Aorta (tissue), 5 donors: ENCODE data around the gene OR2B6. TPM values are rescaled to one million over a fixed set of nuclear protein-coding genes. Genes with fewer than 3 reads are reported as not detected.
"Not testable (repeated sequence)": the region's sequence is repeated elsewhere in the genome, so short reads cannot be mapped to it uniquely, and the experiment has no call there.

Experiments
- ATAC-seq: fragments of 200-7000 bp; cut with Tn5 transposase; one replicate; pipeline ENCODE4 v1.9.1; 2022; ENCODE audit warnings: moderate library complexity; ENCODE audit not compliant: low FRiP score
- DNase-seq, 2 donors: peaks; one replicate each; pipeline ENCODE4 v3.0.0-alpha.2; 2020
- H3K27ac ChIP-seq, 2 donors: one replicate each; pipeline ENCODE4 v1.5.1; 2013; ENCODE audit warnings: low read length in 2 of 2, mild to moderate bottlenecking in 2 of 2, moderate library complexity in 2 of 2, control low read depth in 1 of 2, inconsistent platforms in 1 of 2, low read depth in 1 of 2
- H3K27me3 ChIP-seq, 2 donors: one replicate each; pipeline ENCODE4 v1.6.1; 2013; ENCODE audit warnings: control low read depth in 1 of 2, low read length in 1 of 2, mild to moderate bottlenecking in 1 of 2, moderate library complexity in 1 of 2; ENCODE audit not compliant: insufficient read depth in 2 of 2, control insufficient read depth in 1 of 2
- H3K36me3 ChIP-seq, 2 donors: one replicate each; pipeline ENCODE4 v1.6.1; 2013; ENCODE audit warnings: control low read depth in 1 of 2, low read length in 1 of 2, mild to moderate bottlenecking in 1 of 2; ENCODE audit not compliant: insufficient read depth in 2 of 2, control insufficient read depth in 1 of 2
- H3K4me1 ChIP-seq, 2 donors: one replicate each; pipeline ENCODE4 v1.6.1; 2013; ENCODE audit warnings: low read length in 2 of 2, control low read depth in 1 of 2, mild to moderate bottlenecking in 1 of 2, moderate library complexity in 1 of 2; ENCODE audit not compliant: insufficient read depth in 2 of 2, control insufficient read depth in 1 of 2
- H3K4me3 ChIP-seq, 2 donors: one replicate each; pipeline ENCODE4 v1.5.1; 2013; ENCODE audit warnings: low read length in 2 of 2, control low read depth in 1 of 2, mild to moderate bottlenecking in 1 of 2
- H3K9me3 ChIP-seq: one replicate; pipeline ENCODE4 v1.6.1; 2013; ENCODE audit warnings: mild to moderate bottlenecking, low read length; ENCODE audit not compliant: control insufficient read depth
- WGBS, 2 donors: extraction: QIAGEN DNeasy Blood & Tissue Kit; methylation state at CpG; one replicate each; pipeline ENCODE4 v1.1.7; 2013; 5-methylcytosine and 5-hydroxymethylcytosine counted together
- intact Hi-C, 2 donors: fragments of 100-400 bp; cut with DNase I; formaldehyde crosslinking; loops; one replicate each; pipeline versions ENCODE4 v1.14.2 to v1.15.0; 2022
- polyA plus RNA-seq, 2 donors: library from polyadenylated mRNA; stranded (reverse); fragments of 200-250 nt; gene quantifications; one replicate each; pipeline ENCODE4 v1.2.3, GENCODE V29; 2013
- total RNA-seq, 2 donors: library from RNA; stranded (reverse); fragmentation: NEBNext Ultra II Directional; extraction: Animal tissue kit (Norgen Biotek cat#: 25700); gene quantifications; one replicate each; pipeline ENCODE4 v1.2.1, GENCODE V29; 2021
- donor health status: healthy with polysubstance abuse.
- donor health status: Bipolar disorder and iron deficiency.
- donor health status: DM: no; HTN: no; CAD: no.
- donor health status: DM: no; HTN: no; CAD: no.
- donor health status: DM: yes; HTN: yes; CAD: no.

OR2B6 gene
- total and polyA plus RNA-seq, 4 donors = not detected

- H3K4me3 ChIP-seq, H3K9me3 ChIP-seq, H3K36me3 ChIP-seq, H3K27me3 ChIP-seq, ATAC-seq, H3K27ac ChIP-seq, intact Hi-C loops, DNase-seq, H3K4me1 ChIP-seq: not testable (repeated sequence)
- WGBS, 2 donors = 19 to 28% methylated on average over 6 of the region's 6 CpGs
These were observed 14.0 kb upstream of the OR2B6 start for GRCh38 chr6:27943072-27943471.

GRCh38 chr6:27948237-27948636 is 8.8 kb upstream of the OR2B6 start:
- H3K4me3 ChIP-seq = no peak overlapping the region
- H3K4me1 ChIP-seq = no peaks in the 10 kb centered on the region
- H3K36me3 ChIP-seq = no peaks in the 10 kb centered on the region
- DNase-seq = no peak
- ATAC-seq = no peak
- peaks cover 2% of the 10 kb centered on the region for H3K9me3 ChIP-seq
- no peak overlapping the region for H3K27ac ChIP-seq
- H3K27me3 ChIP-seq = no peaks in the 10 kb centered on the region
- WGBS, 2 donors = 56 to 72% methylated on average over 1 of the region's 1 CpG
- intact Hi-C loops = no loop called here

GRCh38 chr6:27951040-27951439 is 6.0 kb upstream of the OR2B6 start:
- H3K27me3 ChIP-seq = peaks cover 0 to 2% of the 10 kb centered on the region in 2 donors
- intact Hi-C loops = no loop called here
- no peaks in the 10 kb centered on the region for H3K9me3 ChIP-seq
- H3K27ac ChIP-seq = no peak overlapping the region
- no peak overlapping the region for H3K4me3 ChIP-seq
- whole genome bisulfite sequencing, 2 donors = 50 to 51% methylated on average over 1 of the region's 1 CpG
- no peaks in the 10 kb centered on the region for H3K4me1 ChIP-seq
- DNase-seq (no peak), ATAC-seq (no peak)
- H3K36me3 ChIP-seq = no peaks in the 10 kb centered on the region

GRCh38 chr6:27957516-27957915 is 475 bp downstream of the OR2B6 start:
- Histone ChIP-seq H3K9me3 (no peaks in the 10 kb centered on the region), H3K4me1 (no peaks in the 10 kb centered on the region), H3K27me3 (peaks cover 0 to 2% of the 10 kb centered on the region in 2 donors), H3K36me3 (no peaks in the 10 kb centered on the region), H3K27ac (no peak overlapping the region), H3K4me3 (no peak overlapping the region)
- intact Hi-C loops = no loop called here
- ATAC-seq (no peak), DNase-seq (no peak)
- WGBS, 2 donors = 50 to 69% methylated on average over 4 of the region's 4 CpGs

- Histone ChIP-seq H3K4me1 (no peaks in the 10 kb centered on the region), H3K27ac (no peak overlapping the region), H3K36me3 (no peaks in the 10 kb centered on the region), H3K9me3 (peaks cover 4% of the 10 kb centered on the region), H3K4me3 (no peak overlapping the region), H3K27me3 (no peaks in the 10 kb centered on the region)
- 80 to 84% methylated on average over 3 of the region's 3 CpGs for WGBS, 2 donors
- no peak for DNase-seq
- ATAC-seq = no peak
- intact Hi-C loops = no loop called here
These were observed 5.5 kb downstream of the OR2B6 start for GRCh38 chr6:27962506-27962905.

GRCh38 chr6:27966044-27966443 is 9.0 kb downstream of the OR2B6 start:
- no peak overlapping the region for H3K27ac ChIP-seq
- intact Hi-C loops = no loop called here
- WGBS, 2 donors = 80% methylated on average over 4 of the region's 4 CpGs

GRCh38 chr6:27966816-27967426 is 9.9 kb downstream of the OR2B6 start:
- intact Hi-C loops = no loop called here
- no peaks in the 10 kb centered on the region for H3K4me1 ChIP-seq
- peaks cover 4% of the 10 kb centered on the region for H3K9me3 ChIP-seq
- no peaks in the 10 kb centered on the region for H3K36me3 ChIP-seq
- DNase-seq = peak in 1 of 2 donors; percentile 29
- WGBS, 2 donors = 92 to 93% methylated on average over 23 of the region's 23 CpGs
- H3K27me3 ChIP-seq = no peaks in the 10 kb centered on the region
- no peak overlapping the region for H3K4me3 ChIP-seq
- ATAC-seq = no peak
- H3K27ac ChIP-seq = no peak overlapping the region

More at GRCh38 chr6:27966044-27966443, 9.0 kb downstream of the OR2B6 start:
- H3K4me3 ChIP-seq = no peak overlapping the region
- ATAC-seq (no peak), DNase-seq (no peak)
- peaks cover 4% of the 10 kb centered on the region for H3K9me3 ChIP-seq
- H3K4me1 ChIP-seq = no peaks in the 10 kb centered on the region
- no peaks in the 10 kb centered on the region for H3K36me3 ChIP-seq
- H3K27me3 ChIP-seq = no peaks in the 10 kb centered on the region

GRCh38 chr6:27970444-27970843 is 13.4 kb downstream of the OR2B6 start:
- H3K27ac ChIP-seq = no peak overlapping the region
- intact Hi-C loops = no loop called here
- H3K4me3 ChIP-seq = no peak overlapping the region
- H3K27me3 ChIP-seq = no peaks in the 10 kb centered on the region
- DNase-seq = no peak
- 87 to 91% methylated on average over 2 of the region's 2 CpGs for WGBS, 2 donors
- H3K9me3 ChIP-seq = peaks cover 2% of the 10 kb centered on the region
- H3K4me1 ChIP-seq = no peaks in the 10 kb centered on the region
- no peak for ATAC-seq
- no peaks in the 10 kb centered on the region for H3K36me3 ChIP-seq

GRCh38 chr6:27972750-27973149 is 15.7 kb downstream of the OR2B6 start:
- ATAC-seq = no peak

More at GRCh38 chr6:27972750-27973149, 15.7 kb downstream of the OR2B6 start:
- 81 to 86% methylated on average over 4 of the region's 4 CpGs for WGBS, 2 donors
- Histone ChIP-seq H3K27me3 (no peaks in the 10 kb centered on the region), H3K27ac (no peak overlapping the region), H3K36me3 (no peaks in the 10 kb centered on the region), H3K9me3 (no peaks in the 10 kb centered on the region), H3K4me1 (no peaks in the 10 kb centered on the region), H3K4me3 (no peak overlapping the region)
- intact Hi-C loops = no loop called here
- DNase-seq = no peak
